H9 (cell line): Measurements from ENCODE around the gene DCDC2. TPM values are rescaled to one million over a fixed set of nuclear protein-coding genes. Genes with fewer than 3 reads are reported as not detected.
A peak's percentile ranks its signal among the peaks of the same experiment; 100 is the strongest.

Experiments used
- DNase-seq: peaks from one replicate; pipeline ENCODE4 v3.0.0-alpha.2; 2017
- H2AFZ ChIP-seq: one replicate; pipeline ENCODE4 v1.6.1; 2013; ENCODE audit warnings: mild to moderate bottlenecking, low read length, control low read depth, moderate library complexity
- H2AK5ac ChIP-seq: 2 replicates; pipeline ENCODE4 v1.6.1; 2013; ENCODE audit warnings: low read length, control low read depth, mixed read lengths; ENCODE audit not compliant: insufficient read length
- H2BK120ac ChIP-seq: one replicate; pipeline ENCODE4 v1.6.1; 2013; ENCODE audit warnings: low read depth, mild to moderate bottlenecking, low read length, control low read depth, inconsistent platforms; ENCODE audit not compliant: poor library complexity, severe bottlenecking
- H2BK12ac ChIP-seq: 2 replicates; pipeline ENCODE4 v1.6.1; 2013; ENCODE audit warnings: low read length, control low read depth, mixed read lengths, low read depth; ENCODE audit not compliant: insufficient read length
- H2BK15ac ChIP-seq: 2 replicates; pipeline ENCODE4 v1.6.1; 2013; ENCODE audit warnings: low read depth, low read length, control low read depth
- H2BK20ac ChIP-seq: one replicate; pipeline ENCODE4 v1.6.1; 2013; ENCODE audit warnings: low read depth, mild to moderate bottlenecking, low read length, control low read depth, inconsistent platforms; ENCODE audit not compliant: poor library complexity, severe bottlenecking
- H2BK5ac ChIP-seq: 2 replicates; pipeline ENCODE4 v1.6.1; 2013; ENCODE audit warnings: low read length, control low read depth, mixed read lengths; ENCODE audit not compliant: insufficient read length
- H3K14ac ChIP-seq: 2 replicates; pipeline ENCODE4 v1.6.1; 2013; ENCODE audit warnings: low read length, control low read depth; ENCODE audit not compliant: insufficient read depth
- H3K18ac ChIP-seq: 2 replicates; pipeline ENCODE4 v1.6.1; 2013; ENCODE audit warnings: low read depth, mild to moderate bottlenecking, mixed read lengths, low read length, control low read depth; ENCODE audit not compliant: insufficient read length
- H3K23ac ChIP-seq: 2 replicates; pipeline ENCODE4 v1.6.1; 2013; ENCODE audit warnings: low read length, control low read depth, mixed read lengths, low read depth; ENCODE audit not compliant: insufficient read length
- H3K23me2 ChIP-seq: 2 replicates; pipeline ENCODE4 v1.6.1; 2013; ENCODE audit warnings: low read depth, mild to moderate bottlenecking, mixed read lengths, low read length, control low read depth; ENCODE audit not compliant: insufficient read length, poor library complexity, severe bottlenecking
- H3K27ac ChIP-seq: 2 replicates; pipeline ENCODE4 v1.5.1; 2013; ENCODE audit warnings: low read length, control low read depth, mixed read lengths, low read depth; ENCODE audit not compliant: insufficient read length
- H3K27me3 ChIP-seq: 2 replicates; pipeline ENCODE4 v1.6.1; 2013; ENCODE audit warnings: low read length, control low read depth, inconsistent platforms; ENCODE audit not compliant: insufficient read depth
- H3K4ac ChIP-seq: 2 replicates; pipeline ENCODE4 v1.6.1; 2013; ENCODE audit warnings: low read depth, mild to moderate bottlenecking, control low read depth, inconsistent platforms, low read length, moderate library complexity
- H3K4me1 ChIP-seq: 2 replicates; pipeline ENCODE4 v1.6.1; 2013; ENCODE audit warnings: low read length, control low read depth, inconsistent platforms; ENCODE audit not compliant: insufficient read depth
- H3K4me2 ChIP-seq: 2 replicates; pipeline ENCODE4 v1.6.1; 2013; ENCODE audit warnings: low read length, control low read depth, mixed read lengths; ENCODE audit not compliant: insufficient read length, insufficient read depth
- H3K56ac ChIP-seq: 2 replicates; pipeline ENCODE4 v1.6.1; 2013; ENCODE audit warnings: low read depth, mild to moderate bottlenecking, mixed read lengths, low read length, control low read depth; ENCODE audit not compliant: insufficient read length
- H3K79me1 ChIP-seq: 2 replicates; pipeline ENCODE4 v1.6.1; 2013; ENCODE audit warnings: low read depth, mild to moderate bottlenecking, moderate library complexity, low read length, control low read depth, inconsistent platforms; ENCODE audit not compliant: insufficient read depth, poor library complexity, severe bottlenecking
- H3K79me2 ChIP-seq: 2 replicates; pipeline ENCODE4 v1.6.1; 2013; ENCODE audit warnings: low read length, control low read depth, inconsistent platforms; ENCODE audit not compliant: insufficient read depth
- H3K9ac ChIP-seq: 2 replicates; pipeline ENCODE4 v1.6.1; 2013; ENCODE audit warnings: low read length, control low read depth, mixed read lengths; ENCODE audit not compliant: insufficient read length; ENCODE audit errors: extremely low read depth
- H3K9me3 ChIP-seq: one replicate; pipeline ENCODE4 v1.6.1; 2013; ENCODE audit warnings: low read depth, low read length, inconsistent platforms; ENCODE audit not compliant: control insufficient read depth
- H3T11ph ChIP-seq: one replicate; pipeline ENCODE4 v1.6.1; 2013; ENCODE audit warnings: mild to moderate bottlenecking, low read length, control low read depth, inconsistent platforms
- H4K20me1 ChIP-seq: one replicate; pipeline ENCODE4 v1.6.1; 2013; ENCODE audit not compliant: control insufficient read depth, insufficient read length, insufficient read depth
- H4K5ac ChIP-seq: 2 replicates; pipeline ENCODE4 v1.6.1; 2013; ENCODE audit warnings: low read depth, mild to moderate bottlenecking, mixed read lengths, low read length, control low read depth; ENCODE audit not compliant: insufficient read length
- H4K8ac ChIP-seq: replicated peaks from 2 replicates; pipeline ENCODE4 v1.6.1; 2013; ENCODE audit warnings: low read length, control low read depth, mixed read lengths, low read depth; ENCODE audit not compliant: insufficient read length
- H4K91ac ChIP-seq: 2 replicates; pipeline ENCODE4 v1.6.1; 2013; ENCODE audit warnings: low read depth, mild to moderate bottlenecking, moderate library complexity, mixed read lengths, low read length, control low read depth; ENCODE audit not compliant: insufficient read length
- H3K27ac Mint-ChIP-seq, 3 experiments: 2 replicates in 2 of 3; 3 replicates in 1 of 3; pipeline ENCODE4 v1.8.0; 2020 to 2021; ENCODE audit warnings: mixed read lengths in 3 of 3, mild to moderate bottlenecking in 1 of 3, moderate library complexity in 1 of 3
- H3K27me3 Mint-ChIP-seq: 2 replicates; pipeline ENCODE4 v1.8.0; 2021; ENCODE audit warnings: low read depth, mild to moderate bottlenecking, moderate library complexity, mixed read lengths
- H3K36me3 Mint-ChIP-seq, 3 experiments: 2 replicates in 2 of 3; 3 replicates in 1 of 3; pipeline ENCODE4 v1.8.0; 2020 to 2021; ENCODE audit warnings: low read depth in 3 of 3, mixed read lengths in 3 of 3; ENCODE audit not compliant: insufficient read depth in 1 of 3
- H3K4me1 Mint-ChIP-seq, 2 experiments: 2 replicates each; pipeline ENCODE4 v1.8.0; 2020; ENCODE audit warnings: mixed read lengths in 2 of 2
- H3K4me3 Mint-ChIP-seq, 2 experiments: 2 replicates in 1 of 2; 3 replicates in 1 of 2; pipeline ENCODE4 v1.8.0; 2020 to 2021; ENCODE audit warnings: mild to moderate bottlenecking in 2 of 2, mixed read lengths in 2 of 2, moderate library complexity in 1 of 2
- H3K9me3 Mint-ChIP-seq, 2 experiments: 2 replicates in 1 of 2; 3 replicates in 1 of 2; pipeline ENCODE4 v1.8.0; 2020; ENCODE audit warnings: mild to moderate bottlenecking in 2 of 2, mixed read lengths in 2 of 2, moderate library complexity in 1 of 2
- WGBS: extraction: QIAGEN DNeasy Blood & Tissue Kit; methylation state at CpG from one replicate; pipeline ENCODE4 v1.1.7; 2013; ENCODE audit warnings: missing lambda C conversion rate, low lambda C conversion rate, mixed read lengths; ENCODE audit not compliant: insufficient read length; ENCODE audit errors: extremely low coverage; 5-methylcytosine and 5-hydroxymethylcytosine counted together
- total RNA-seq: library from RNA; stranded (reverse); gene quantifications from 2 replicates; pipeline ENCODE4 v1.2.1, GENCODE V29; 2021
- TF ChIP-seq, protein P1 (sequence below): fragments of 200-600 bp; sonication (generic); conservative IDR thresholded peaks from 3 replicates; pipeline ENCODE4 v1.8.0; 2021; ENCODE audit warnings: antibody characterized with exemption, mild to moderate bottlenecking

DCDC2 gene
- total RNA-seq, 1 experiment from 2014 or later, result 0.59 TPM

GRCh38 chr6:24376871-24377270 lies 19.0 kb upstream of the DCDC2 start:
- Histone ChIP-seq H2BK120ac (no peak overlapping the region), H3K4me2 (no peak overlapping the region), H4K8ac (no peak overlapping the region), H3K4me1 (no peaks in the 10 kb centered on the region; the same call in 1 of the 2 replicates), H4K20me1 (no peaks in the 10 kb centered on the region), H2BK20ac (no peak overlapping the region), H3K18ac (no peak overlapping the region), H3K9me3 (no peaks in the 10 kb centered on the region), H3K79me2 (no peaks in the 10 kb centered on the region), H2BK5ac (no peak overlapping the region), H3K14ac (no peak overlapping the region), H3K27ac (no peak overlapping the region), H2BK15ac (no peak overlapping the region), H3K56ac (no peak overlapping the region), H2BK12ac (no peak overlapping the region), H3K27me3 (no peaks in the 10 kb centered on the region), H3K79me1 (no peaks in the 10 kb centered on the region), H2AFZ (no peak overlapping the region), H3K4ac (no peak overlapping the region), H3K23ac (no peak overlapping the region), H2AK5ac (no peak overlapping the region), H3K9ac (no peak overlapping the region), H3K23me2 (no peaks in the 10 kb centered on the region), H4K91ac (no peak overlapping the region), H3T11ph (no peak overlapping the region), H4K5ac (no peak overlapping the region)
- no peaks in the 10 kb centered on the region for H3K36me3 Mint-ChIP-seq
- no CpG with 5 or more reads among the region's 4 CpGs for WGBS
- DNase-seq, result no peak
- peaks cover 18 to 20% of the 10 kb centered on the region in 2 experiments for H3K4me1 Mint-ChIP-seq
- peak overlapping the region in 1 of 3 experiments; percentile 39; a peak in 1 of 7 replicates for H3K27ac Mint-ChIP-seq
- no peaks in the 10 kb centered on the region for H3K27me3 Mint-ChIP-seq
- no peak overlapping the region for H3K4me3 Mint-ChIP-seq
- TF ChIP-seq, protein P1, sequence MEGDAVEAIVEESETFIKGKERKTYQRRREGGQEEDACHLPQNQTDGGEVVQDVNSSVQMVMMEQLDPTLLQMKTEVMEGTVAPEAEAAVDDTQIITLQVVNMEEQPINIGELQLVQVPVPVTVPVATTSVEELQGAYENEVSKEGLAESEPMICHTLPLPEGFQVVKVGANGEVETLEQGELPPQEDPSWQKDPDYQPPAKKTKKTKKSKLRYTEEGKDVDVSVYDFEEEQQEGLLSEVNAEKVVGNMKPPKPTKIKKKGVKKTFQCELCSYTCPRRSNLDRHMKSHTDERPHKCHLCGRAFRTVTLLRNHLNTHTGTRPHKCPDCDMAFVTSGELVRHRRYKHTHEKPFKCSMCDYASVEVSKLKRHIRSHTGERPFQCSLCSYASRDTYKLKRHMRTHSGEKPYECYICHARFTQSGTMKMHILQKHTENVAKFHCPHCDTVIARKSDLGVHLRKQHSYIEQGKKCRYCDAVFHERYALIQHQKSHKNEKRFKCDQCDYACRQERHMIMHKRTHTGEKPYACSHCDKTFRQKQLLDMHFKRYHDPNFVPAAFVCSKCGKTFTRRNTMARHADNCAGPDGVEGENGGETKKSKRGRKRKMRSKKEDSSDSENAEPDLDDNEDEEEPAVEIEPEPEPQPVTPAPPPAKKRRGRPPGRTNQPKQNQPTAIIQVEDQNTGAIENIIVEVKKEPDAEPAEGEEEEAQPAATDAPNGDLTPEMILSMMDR, result no peak
- H3K9me3 Mint-ChIP-seq, result peaks cover 0 to under 1% of the 10 kb centered on the region in 2 experiments; a peak in 1 of 5 replicates
